NCI-H2107 treated with DMSO at 0.1 percent for 48 hours (cell line): ENCODE data around the gene CDH16.
"Not testable (repeated sequence)": the region's sequence is repeated elsewhere in the genome, so short reads cannot be mapped to it uniquely, and the experiment has no call there.

ENCODE experiments used
- DNase-seq: peaks from one replicate; lab custom pipeline; 2025; ENCODE audit not compliant: unreplicated experiment; lab: John Stamatoyannopoulos, UW

CDH16 gene

GRCh38 chr16:66898207-66898606, 20.5 kb downstream of the CDH16 start:
- DNase-seq: no peak

GRCh38 chr16:66896682-66897081, 22.0 kb downstream of the CDH16 start:
- not testable (repeated sequence) for DNase-seq

DNA sequence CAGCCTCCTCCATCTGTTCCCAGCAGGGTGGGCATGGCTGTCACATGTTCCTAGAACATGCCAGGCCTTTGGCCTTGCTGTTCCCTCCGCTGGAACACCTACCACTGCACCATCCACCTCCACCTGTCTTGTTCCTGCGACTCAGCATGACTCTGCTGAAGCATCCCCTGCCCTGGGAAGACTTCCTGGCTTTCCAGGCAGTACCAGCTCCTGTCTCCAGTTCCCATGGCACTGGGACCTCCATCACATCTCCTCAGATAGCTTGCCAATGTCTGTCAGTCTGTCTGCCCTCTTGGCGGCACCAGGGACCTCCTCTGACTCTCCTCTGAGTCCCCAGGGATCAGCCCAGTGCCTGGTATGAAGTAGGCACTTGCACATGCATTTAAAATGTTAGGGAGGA, 22.7 kb downstream of the CDH16 start:
- no peak for DNase-seq

- no peak for DNase-seq
These were observed 23.1 kb downstream of the CDH16 start for GRCh38 chr16:66895689-66895979.

DNA sequence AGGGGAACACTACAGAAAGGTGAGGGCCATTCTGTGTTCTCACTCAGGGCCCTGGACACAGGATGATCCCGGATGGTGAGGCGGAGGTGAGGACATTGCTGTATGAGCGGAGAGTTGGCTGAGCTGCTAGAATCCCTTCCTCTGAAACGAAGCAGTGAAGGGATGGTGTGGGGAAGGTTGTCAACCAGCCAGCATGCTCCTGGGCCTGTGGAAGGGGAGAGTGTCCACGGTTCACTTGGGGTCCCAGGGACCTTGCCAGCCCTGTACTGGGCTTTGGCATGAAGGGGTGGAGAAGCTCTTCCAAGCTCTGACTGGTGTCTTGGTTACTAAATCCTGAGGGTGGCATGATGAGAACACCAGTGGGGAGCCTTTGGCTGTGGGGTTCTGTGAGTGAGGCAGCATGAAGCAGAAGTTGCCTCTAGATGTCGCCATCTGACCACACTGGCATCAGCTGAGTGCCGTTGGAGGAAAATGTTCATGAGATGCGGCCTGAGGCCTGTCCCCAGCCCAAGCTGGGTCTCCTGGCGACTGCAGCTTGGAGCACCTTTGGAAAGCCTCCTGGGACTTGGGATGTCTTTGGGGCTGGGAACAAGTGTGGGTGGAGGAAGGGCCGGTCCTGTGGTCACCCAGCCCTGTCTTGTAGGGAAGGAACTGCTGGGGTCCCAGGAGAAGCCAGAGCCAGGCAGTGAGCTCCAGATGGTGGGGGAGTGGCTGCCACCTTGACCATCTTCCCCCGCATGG, 23.6 kb downstream of the CDH16 start:
- DNase-seq: peak; percentile 27

DNA sequence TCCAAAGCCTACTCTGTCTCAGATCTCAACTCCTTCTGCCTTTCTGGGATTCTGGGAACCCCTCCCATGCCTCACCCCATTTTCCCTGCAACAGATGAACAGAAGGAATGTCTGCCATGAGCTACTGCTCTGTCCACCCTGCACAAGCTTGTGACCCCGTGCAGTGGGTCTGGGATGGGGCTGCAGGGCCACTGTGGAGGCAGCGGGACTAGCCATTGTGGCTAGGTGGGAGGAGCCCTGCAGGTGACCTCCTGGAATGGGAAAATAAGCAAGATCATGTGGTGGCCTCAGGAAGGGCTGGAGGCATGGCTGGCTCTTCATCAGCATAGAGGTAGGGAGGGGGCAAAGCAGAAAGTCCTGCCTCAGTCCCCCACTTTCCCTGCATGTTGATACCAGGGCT, 24.6 kb downstream of the CDH16 start:
- DNase-seq: no peak

GRCh38 chr16:66891797-66892196, 26.9 kb downstream of the CDH16 start:
- no peak for DNase-seq

DNA sequence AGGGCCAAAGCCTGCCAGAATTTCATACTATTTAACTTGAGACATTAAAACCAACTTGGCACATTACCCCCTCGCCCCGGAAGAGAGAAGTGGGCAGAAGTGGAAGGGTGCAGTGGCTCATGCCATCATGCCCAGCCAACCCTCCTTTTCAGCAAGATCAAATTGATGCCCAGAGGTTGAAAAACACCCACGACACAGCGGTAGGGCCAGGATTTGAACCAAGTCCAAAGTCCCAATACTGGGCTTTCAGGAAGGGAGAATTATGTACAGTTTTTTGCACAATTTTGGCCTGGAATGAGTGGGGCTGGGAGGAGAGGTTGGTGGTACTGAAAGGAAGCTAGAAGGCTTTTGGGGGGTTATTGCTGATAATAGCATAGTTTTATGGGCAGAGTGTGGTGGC, 27.3 kb downstream of the CDH16 start:
- no peak for DNase-seq

DNA sequence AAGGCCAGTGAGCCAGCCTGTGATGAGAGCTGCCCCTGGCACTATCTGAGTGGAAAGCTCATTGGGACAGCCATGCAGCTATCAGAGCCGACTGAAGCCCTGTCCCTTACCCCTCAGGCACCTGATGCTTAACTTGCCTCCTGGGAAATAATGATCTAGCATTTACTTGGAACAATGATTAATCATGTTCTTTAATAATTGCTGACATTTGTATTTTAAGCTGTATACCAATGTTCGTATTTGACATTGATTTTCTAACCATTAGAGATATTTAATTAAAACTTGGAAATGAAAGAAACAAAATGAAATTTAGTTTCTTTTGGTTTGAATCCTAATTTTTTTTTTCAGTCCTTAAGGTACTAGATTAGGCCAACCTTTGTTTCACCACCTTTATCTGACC, 27.9 kb downstream of the CDH16 start:
- DNase-seq: no peak

DNA sequence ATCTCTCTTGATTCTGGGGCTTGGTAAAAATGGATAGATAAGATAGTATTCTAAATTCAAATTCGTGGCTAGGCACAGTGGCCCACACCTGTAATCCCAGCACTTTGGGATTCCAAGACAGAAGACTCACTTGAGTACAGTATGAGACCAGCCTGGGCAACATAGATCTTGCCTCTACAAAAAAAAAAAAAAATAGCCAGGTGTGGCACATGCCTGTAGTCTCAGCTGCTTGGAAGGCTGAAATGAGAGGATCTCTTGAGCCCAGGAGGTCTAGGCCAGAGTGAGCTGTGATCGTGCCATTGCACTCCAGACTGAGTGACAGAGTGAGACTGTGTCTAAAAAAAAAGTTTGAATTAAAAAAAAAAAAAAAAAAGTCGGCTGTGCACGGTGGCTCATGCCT, 29.1 kb downstream of the CDH16 start:
- DNase-seq: no peak

GRCh38 chr16:66888647-66889615, 29.8 kb downstream of the CDH16 start:
- no peak for DNase-seq

GRCh38 chr16:66886914-66887313, 31.8 kb downstream of the CDH16 start:
- DNase-seq: no peak

- no peak for DNase-seq
These were observed 32.4 kb downstream of the CDH16 start for GRCh38 chr16:66886321-66886720.

DNA sequence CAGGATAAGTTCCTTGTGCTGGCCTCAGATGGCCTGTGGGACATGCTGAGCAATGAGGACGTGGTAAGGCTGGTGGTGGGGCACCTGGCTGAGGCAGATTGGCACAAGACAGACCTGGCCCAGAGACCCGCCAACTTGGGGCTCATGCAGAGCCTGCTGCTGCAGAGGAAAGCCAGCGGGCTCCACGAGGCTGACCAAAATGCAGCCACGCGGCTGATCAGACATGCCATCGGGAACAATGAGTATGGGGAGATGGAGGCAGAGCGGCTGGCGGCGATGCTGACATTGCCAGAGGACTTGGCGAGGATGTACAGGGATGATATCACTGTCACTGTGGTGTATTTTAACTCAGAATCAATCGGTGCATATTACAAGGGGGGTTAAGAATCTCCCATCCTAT, 33.2 kb downstream of the CDH16 start:
- no peak for DNase-seq

- no peak for DNase-seq
These were observed 36.0 kb downstream of the CDH16 start for GRCh38 chr16:66882702-66883101.

DNA sequence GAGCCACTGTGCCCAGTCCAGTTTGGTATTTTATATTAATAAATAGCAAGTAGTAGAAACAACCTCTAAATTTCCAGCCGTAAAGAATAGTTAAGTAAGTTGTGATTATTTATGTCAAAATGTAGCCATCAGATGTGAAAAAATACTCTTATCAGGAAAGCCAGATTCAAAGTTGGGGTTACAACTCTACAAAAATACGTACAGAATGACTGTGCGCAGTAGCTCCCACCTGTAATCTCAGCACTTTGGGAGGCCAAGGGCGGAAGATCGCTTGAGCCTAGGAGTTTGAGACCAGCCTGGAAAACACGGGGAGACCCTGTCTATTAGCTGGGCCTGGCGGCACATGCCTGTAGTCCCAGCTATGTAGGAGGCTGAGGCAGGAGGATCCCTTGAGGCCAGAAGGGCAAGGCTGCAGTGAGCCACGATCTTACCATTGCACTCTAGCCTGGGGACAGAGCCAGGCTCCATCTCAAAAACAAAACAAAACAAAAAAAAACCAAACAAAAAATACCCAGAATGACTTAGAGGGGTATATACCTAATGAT, 36.6 kb downstream of the CDH16 start:
- no peak for DNase-seq

DNA sequence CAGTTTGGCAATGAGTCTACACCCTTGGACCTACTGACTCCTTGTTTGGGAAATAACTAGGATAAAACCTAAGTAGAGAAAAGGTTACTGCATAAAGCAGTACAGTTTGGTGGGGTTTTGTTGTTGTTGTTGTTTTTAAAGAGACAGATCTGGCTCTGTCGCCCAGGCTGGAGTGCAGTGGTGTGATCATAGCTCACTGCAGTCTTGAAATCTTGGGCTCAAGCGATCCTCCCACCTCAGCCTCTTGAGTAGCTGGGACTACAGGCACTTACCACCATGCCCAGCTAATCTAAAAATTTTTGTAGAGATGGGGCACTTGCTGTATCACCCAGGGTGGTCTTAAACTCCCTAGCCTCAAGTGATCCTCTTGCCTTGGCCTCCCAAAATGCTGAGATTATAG, 37.1 kb downstream of the CDH16 start:
- DNase-seq: no peak

GRCh38 chr16:66881014-66881417, 37.7 kb downstream of the CDH16 start:
- no peak for DNase-seq

DNA sequence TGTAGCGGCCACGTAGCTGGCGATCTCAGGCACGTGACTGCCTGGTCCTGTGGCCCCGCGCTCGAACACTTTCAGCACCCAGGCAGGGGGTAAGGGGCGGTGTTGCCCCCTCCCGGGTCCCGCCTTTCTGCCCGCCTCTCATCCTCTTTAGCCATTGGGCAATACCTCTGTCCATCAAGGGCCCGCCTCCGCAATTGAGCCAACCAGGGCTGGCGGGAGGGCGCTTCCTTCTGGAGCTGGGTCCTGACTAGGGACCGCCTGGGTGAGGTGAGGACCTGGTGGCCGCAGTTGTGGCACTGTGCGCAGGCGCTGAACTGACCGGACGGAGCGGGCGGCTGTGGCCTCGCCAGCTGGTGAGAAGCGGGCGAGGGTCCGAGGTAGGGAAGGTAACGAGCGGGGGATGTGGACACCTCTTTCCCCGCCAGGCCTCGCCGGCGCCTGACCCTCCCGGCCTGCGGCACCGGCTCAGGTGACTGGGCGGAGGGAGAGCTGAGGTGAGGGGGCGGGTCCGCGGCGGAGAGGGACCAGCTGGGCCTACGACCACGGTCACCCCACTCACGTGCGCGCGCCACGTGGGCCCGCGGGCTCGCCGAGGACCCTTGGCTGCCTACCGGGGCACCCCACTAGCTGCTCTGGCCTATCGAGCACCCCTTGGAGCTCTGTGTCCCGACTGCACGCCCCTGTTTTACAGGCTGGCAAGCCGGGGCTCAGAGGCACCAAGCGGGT, 38.2 kb downstream of the CDH16 start, which contains the start of gene PDP2:
Gene PDP2, plus strand, starts transcription at position 228 of the 726 bp plus-strand sequence. CDS start 3,770 bp downstream, outside the sequence.
- DNase-seq: peak; percentile 85

- no peak for DNase-seq
These were observed 40.6 kb downstream of the CDH16 start for GRCh38 chr16:66878067-66878466.

GRCh38 chr16:66874079-66874775, 44.5 kb downstream of the CDH16 start:
- peak; percentile 24 for DNase-seq
